NCI-H2196 (cell line): ENCODE results near the gene CPA1.

ENCODE experiments used
- DNase-seq: peaks from one replicate; lab custom pipeline; 2025; ENCODE audit not compliant: unreplicated experiment; lab: John Stamatoyannopoulos, UW

The CPA1 gene

GRCh38 chr7:130379921-130380860 lies at the start of gene CPA1:
Gene CPA1 (plus strand): TSS chr7:130380494. CDS start chr7:130380521, 27 bp downstream.
- DNase-seq = no peak

- DNase-seq = no peak
These were observed 47.8 kb upstream of the CPA1 start for GRCh38 chr7:130332259-130333053.

GRCh38 chr7:130333832-130334231 lies 46.5 kb upstream of the CPA1 start:
- DNase-seq = no peak

- no peak for DNase-seq
These were observed 46.0 kb upstream of the CPA1 start for GRCh38 chr7:130334274-130334673.

GRCh38 chr7:130337410-130337971 lies 42.8 kb upstream of the CPA1 start:
- no peak for DNase-seq

- no peak for DNase-seq
These were observed 42.1 kb upstream of the CPA1 start for GRCh38 chr7:130338233-130338632.

GRCh38 chr7:130341882-130342281 lies 38.4 kb upstream of the CPA1 start:
- DNase-seq = no peak

GRCh38 chr7:130342701-130343380 lies 37.5 kb upstream of the CPA1 start:
- no peak for DNase-seq

GRCh38 chr7:130344271-130344866 lies 35.9 kb upstream of the CPA1 start, which contains the start of gene CPA5:
Gene CPA5 (plus strand): TSS chr7:130344816. CDS start chr7:130346486, 1,670 bp downstream.
- no peak for DNase-seq

- DNase-seq = no peak
These were observed 35.2 kb upstream of the CPA1 start for GRCh38 chr7:130345136-130345535.

- no peak for DNase-seq
These were observed 34.6 kb upstream of the CPA1 start for GRCh38 chr7:130345725-130346124.

- DNase-seq = no peak
These were observed 34.0 kb upstream of the CPA1 start for GRCh38 chr7:130346177-130346905.

- DNase-seq = no peak
These were observed 33.4 kb upstream of the CPA1 start for GRCh38 chr7:130346941-130347340.

GRCh38 chr7:130349911-130350782 lies 30.1 kb upstream of the CPA1 start:
- no peak for DNase-seq

GRCh38 chr7:130350945-130351790 lies 29.1 kb upstream of the CPA1 start:
- DNase-seq = no peak

GRCh38 chr7:130351791-130352090 lies 28.6 kb upstream of the CPA1 start:
- DNase-seq = no peak

GRCh38 chr7:130352194-130353074 lies 27.9 kb upstream of the CPA1 start:
- DNase-seq = no peak
